Measurements from ENCODE around the gene CORO7. TPM values are rescaled to one million over a fixed set of nuclear protein-coding genes. Genes with fewer than 3 reads are reported as not detected.

Gene CORO7
- total and polyA plus RNA-seq, 2 donors (not counting 1 experiment from before 2014, with no cell fraction given): 117 to 230 TPM

- Histone ChIP-seq H3K36me3 (replicated peaks in 1 of 2; ENCODE audit: control extremely low read depth in 1 of 2, control insufficient read depth in 1 of 2, extremely low read depth in 1 of 2, insufficient read depth in 2 of 2, low read length in 1 of 2) (peaks cover 0 to 57% of the 10 kb centered on the region in 2 experiments), H3K9me3 (ENCODE audit: control extremely low read depth in 1 of 3, control insufficient read depth in 2 of 3, insufficient read depth in 1 of 3, low read length in 2 of 3) (no peaks in the 10 kb centered on the region), H3K4me2 (replicated peaks; ENCODE audit: low read depth, low read length, poor library complexity, severe bottlenecking) (no peak overlapping the region), H3K27ac (ENCODE audit: low read length in 2 of 2) (no peak overlapping the region), H3K4me1 (ENCODE audit: control insufficient read depth in 2 of 2, insufficient read depth in 2 of 2, low read length in 2 of 2) (peaks cover 24 to 35% of the 10 kb centered on the region in 2 donors), H4K20me1 (ENCODE audit: control insufficient read depth, insufficient read depth, low read length, poor library complexity, severe bottlenecking) (peaks cover 86% of the 10 kb centered on the region), H2AFZ (ENCODE audit: insufficient read depth, low read depth, low read length, poor library complexity, severe bottlenecking) (no peak overlapping the region), H3K27me3 (replicated peaks in 1 of 4; ENCODE audit: control extremely low read depth in 1 of 4, control insufficient read depth in 3 of 4, insufficient read depth in 4 of 4, low read length in 3 of 4) (no peaks in the 10 kb centered on the region), H3K79me2 (ENCODE audit: control insufficient read depth, insufficient read depth, low read length) (peaks cover 80% of the 10 kb centered on the region), H3K4me3 (ENCODE audit: control extremely low read depth in 1 of 5, extremely low read depth in 1 of 5, insufficient read depth in 1 of 5, low read depth in 2 of 5, low read length in 4 of 5) (no peak overlapping the region), H3K9ac (ENCODE audit: low read length) (no peak overlapping the region)
- Mint-ChIP-seq H3K27ac (peak overlapping the region; percentile 53), H3K27me3 (no peaks in the 10 kb centered on the region), H3K9me3 (ENCODE audit: insufficient read depth) (no peaks in the 10 kb centered on the region), H3K4me3 (no peak overlapping the region), H3K4me1 (peaks cover 31% of the 10 kb centered on the region)
- intact Hi-C loops (cut with micrococcal nuclease): no loop called here
- ATAC-seq (ENCODE audit: low read depth): no peak
- CTCF ChIA-PET: interaction anchor here (1.1 to 10.7 kb wide), 3 partner anchors 9 to 123 kb away, joined by 3 to 108 read pairs (median 4); no protein-coding TSS in a partner anchor
- TF ChIP-seq, protein P1, sequence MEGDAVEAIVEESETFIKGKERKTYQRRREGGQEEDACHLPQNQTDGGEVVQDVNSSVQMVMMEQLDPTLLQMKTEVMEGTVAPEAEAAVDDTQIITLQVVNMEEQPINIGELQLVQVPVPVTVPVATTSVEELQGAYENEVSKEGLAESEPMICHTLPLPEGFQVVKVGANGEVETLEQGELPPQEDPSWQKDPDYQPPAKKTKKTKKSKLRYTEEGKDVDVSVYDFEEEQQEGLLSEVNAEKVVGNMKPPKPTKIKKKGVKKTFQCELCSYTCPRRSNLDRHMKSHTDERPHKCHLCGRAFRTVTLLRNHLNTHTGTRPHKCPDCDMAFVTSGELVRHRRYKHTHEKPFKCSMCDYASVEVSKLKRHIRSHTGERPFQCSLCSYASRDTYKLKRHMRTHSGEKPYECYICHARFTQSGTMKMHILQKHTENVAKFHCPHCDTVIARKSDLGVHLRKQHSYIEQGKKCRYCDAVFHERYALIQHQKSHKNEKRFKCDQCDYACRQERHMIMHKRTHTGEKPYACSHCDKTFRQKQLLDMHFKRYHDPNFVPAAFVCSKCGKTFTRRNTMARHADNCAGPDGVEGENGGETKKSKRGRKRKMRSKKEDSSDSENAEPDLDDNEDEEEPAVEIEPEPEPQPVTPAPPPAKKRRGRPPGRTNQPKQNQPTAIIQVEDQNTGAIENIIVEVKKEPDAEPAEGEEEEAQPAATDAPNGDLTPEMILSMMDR (IDR thresholded peaks at IDR 0.05): no peak
- TF ChIP-seq EZH2 (IDR thresholded peaks at IDR 0.05; ENCODE audit: borderline replicate concordance, insufficient read depth, low read depth, low read length, poor library complexity, severe bottlenecking): no peak
- POLR2A ChIA-PET: no interaction called here
- WGBS (ENCODE audit: insufficient coverage): 100% methylated on average over 7 of the region's 8 CpGs
- DNase-seq: no peak
These were observed 4.2 kb downstream of the CORO7 start for GRCh38 chr16:4412159-4412558.

DNA sequence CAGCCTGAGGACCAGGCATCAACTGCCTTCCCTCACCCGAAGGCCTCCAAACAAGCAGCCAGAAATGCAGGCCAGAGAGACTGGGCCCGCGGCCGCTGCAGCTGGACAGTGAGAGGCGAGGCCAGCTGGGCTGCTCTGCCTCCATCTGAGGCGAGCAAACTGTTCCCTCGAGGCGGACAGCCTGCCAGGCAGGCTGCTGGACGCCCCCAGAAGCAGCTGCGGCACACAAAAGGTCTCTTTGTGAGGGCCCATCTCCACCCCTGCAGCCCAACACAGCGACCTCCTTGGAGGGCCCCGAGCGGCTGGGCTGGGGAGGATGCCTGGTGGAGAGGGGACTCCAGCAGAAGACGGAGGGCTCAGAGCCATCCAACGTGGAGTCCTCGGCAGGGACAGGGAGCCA lies 4.7 kb downstream of the CORO7 start:
- no peak for ATAC-seq (ENCODE audit: low read depth)
- Histone ChIP-seq H3K27me3 (replicated peaks in 1 of 4; ENCODE audit: control extremely low read depth in 1 of 4, control insufficient read depth in 3 of 4, insufficient read depth in 4 of 4, low read length in 3 of 4) (no peaks in the 10 kb centered on the region), H3K4me1 (ENCODE audit: control insufficient read depth in 2 of 2, insufficient read depth in 2 of 2, low read length in 2 of 2) (peaks cover 24 to 30% of the 10 kb centered on the region in 2 donors), H2AFZ (ENCODE audit: insufficient read depth, low read depth, low read length, poor library complexity, severe bottlenecking) (no peak overlapping the region), H3K4me3 (ENCODE audit: control extremely low read depth in 1 of 5, extremely low read depth in 1 of 5, insufficient read depth in 1 of 5, low read depth in 2 of 5, low read length in 4 of 5) (no peak overlapping the region), H3K36me3 (replicated peaks in 1 of 2; ENCODE audit: control extremely low read depth in 1 of 2, control insufficient read depth in 1 of 2, extremely low read depth in 1 of 2, insufficient read depth in 2 of 2, low read length in 1 of 2) (peaks cover 0 to 61% of the 10 kb centered on the region in 2 experiments), H3K9me3 (ENCODE audit: control extremely low read depth in 1 of 3, control insufficient read depth in 2 of 3, insufficient read depth in 1 of 3, low read length in 2 of 3) (no peaks in the 10 kb centered on the region), H4K20me1 (ENCODE audit: control insufficient read depth, insufficient read depth, low read length, poor library complexity, severe bottlenecking) (peaks cover 86% of the 10 kb centered on the region), H3K27ac (ENCODE audit: low read length in 2 of 2) (no peak overlapping the region), H3K79me2 (ENCODE audit: control insufficient read depth, insufficient read depth, low read length) (peaks cover 80% of the 10 kb centered on the region), H3K4me2 (replicated peaks; ENCODE audit: low read depth, low read length, poor library complexity, severe bottlenecking) (no peak overlapping the region), H3K9ac (ENCODE audit: low read length) (no peak overlapping the region)
- H3K27me3 Mint-ChIP-seq: no peaks in the 10 kb centered on the region
- 98% methylated on average over 16 of the region's 16 CpGs for WGBS (ENCODE audit: insufficient coverage)
- POLR2A ChIA-PET: no interaction called here
- no peak for DNase-seq
- CTCF ChIA-PET: interaction anchor here (1.1 to 10.7 kb wide), 3 partner anchors 9 to 123 kb away, joined by 3 to 108 read pairs (median 4); no protein-coding TSS in a partner anchor
- no peaks in the 10 kb centered on the region for H3K9me3 Mint-ChIP-seq (ENCODE audit: insufficient read depth)
- intact Hi-C loops (cut with micrococcal nuclease): no loop called here
- H3K4me1 Mint-ChIP-seq: peaks cover 28% of the 10 kb centered on the region
- TF ChIP-seq EZH2 (IDR thresholded peaks at IDR 0.05; ENCODE audit: borderline replicate concordance, insufficient read depth, low read depth, low read length, poor library complexity, severe bottlenecking): no peak
- H3K4me3 Mint-ChIP-seq: no peak overlapping the region
- no peak overlapping the region for H3K27ac Mint-ChIP-seq
